GM19395 (cell line): ENCODE data around the gene TBX22.
"Not testable (repeated sequence)": the region's sequence is repeated elsewhere in the genome, so short reads cannot be mapped to it uniquely, and the experiment has no call there.

Experiments used
- ATAC-seq: cut with Tn5 transposase; IDR thresholded peaks from one replicate; pipeline ENCODE4 v1.9.1; 2021; ENCODE audit warnings: mild to moderate bottlenecking, moderate library complexity; ENCODE audit not compliant: unreplicated experiment

Gene TBX22

DNA sequence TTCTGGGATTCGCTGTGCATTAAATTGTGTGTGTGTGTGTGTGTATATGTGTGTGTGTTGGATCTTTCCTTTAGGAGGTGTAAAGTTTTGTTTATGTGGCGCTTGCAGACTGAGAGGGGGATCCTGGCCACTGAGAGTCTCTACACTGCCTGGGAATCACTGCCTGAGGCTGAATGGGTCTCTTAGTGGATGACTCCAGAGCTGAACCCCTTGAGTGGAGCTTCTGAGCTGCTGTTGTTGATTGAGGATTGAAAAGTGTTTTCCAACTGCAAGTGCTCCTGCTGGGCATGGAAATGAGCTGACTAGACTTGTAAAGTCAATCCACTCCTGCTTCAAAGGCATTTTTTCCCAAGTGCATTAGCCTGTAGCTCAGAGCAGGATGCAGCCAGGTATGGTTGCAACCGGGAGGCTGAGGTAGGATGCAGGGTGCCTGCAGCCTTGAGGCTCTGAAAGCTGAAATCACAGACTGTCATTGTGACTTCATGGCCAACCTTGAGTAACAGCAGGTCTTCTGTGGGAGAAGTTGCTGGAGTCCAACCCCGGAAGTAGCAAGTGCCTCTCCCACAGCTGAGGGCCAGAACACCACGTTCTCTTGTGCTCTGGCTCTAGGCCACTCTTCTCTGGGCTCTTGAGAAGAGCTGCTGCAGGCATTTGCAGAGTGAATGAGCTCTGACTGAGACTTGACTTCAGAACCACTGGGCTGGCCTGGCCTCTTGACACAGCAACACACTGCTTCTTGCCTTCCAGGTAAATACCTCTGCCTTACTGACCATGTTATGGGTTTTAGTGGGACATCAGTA, at the start of gene TBX22:
TSS of gene TBX22 (plus strand) at position 613 of the 800 bp plus-strand sequence. CDS start 7,517 bp downstream, outside the sequence.
- no peak for ATAC-seq

GRCh38 chrX:79975605-79976004, 38.9 kb upstream of the TBX22 start:
- ATAC-seq: no peak

DNA sequence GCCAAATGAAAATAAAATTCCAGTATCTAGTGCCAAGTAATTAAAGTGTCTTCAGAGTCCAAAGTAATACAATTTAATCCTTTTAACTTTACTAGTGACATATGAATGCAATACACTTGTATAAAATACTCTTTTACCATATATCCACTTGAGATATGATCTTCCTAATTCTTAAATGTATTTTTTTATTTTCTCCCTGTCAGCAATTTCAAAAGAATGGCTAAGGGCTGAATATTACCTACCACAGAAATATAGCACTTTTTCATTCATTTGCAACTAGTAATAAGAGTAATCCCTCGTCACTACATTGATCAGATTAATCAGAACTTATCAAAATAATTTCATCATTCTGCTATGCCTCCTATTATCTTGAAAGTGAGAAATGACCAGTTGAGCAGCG, 10.1 kb upstream of the TBX22 start:
- ATAC-seq: no peak

- ATAC-seq: no peak
Observed at GRCh38 chrX:80011522-80011921, 3.0 kb upstream of the TBX22 start.

GRCh38 chrX:80016182-80016581, 1.6 kb downstream of the TBX22 start:
- no peak for ATAC-seq

DNA sequence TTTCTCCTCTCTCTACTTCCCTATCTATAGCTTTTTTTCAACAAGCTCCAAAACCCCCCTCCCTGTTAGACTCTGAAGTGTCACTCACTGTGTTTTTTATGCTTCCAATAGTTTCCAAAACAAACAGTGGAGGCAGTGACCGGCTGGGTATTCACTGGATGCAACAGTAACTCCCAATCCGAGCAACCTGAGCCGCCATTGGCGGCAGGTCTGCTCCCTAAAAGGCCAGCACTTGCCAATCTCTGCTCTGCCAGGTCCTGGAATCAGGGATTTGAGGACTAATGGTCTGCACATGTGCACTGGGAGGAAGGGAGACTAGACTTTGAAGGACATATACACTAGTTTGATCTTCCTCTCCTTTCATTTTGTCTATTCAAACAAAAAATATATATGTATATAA, 7.1 kb downstream of the TBX22 start:
- ATAC-seq: no peak

- no peak for ATAC-seq
Observed at GRCh38 chrX:80022363-80023031, 7.9 kb downstream of the TBX22 start.

DNA sequence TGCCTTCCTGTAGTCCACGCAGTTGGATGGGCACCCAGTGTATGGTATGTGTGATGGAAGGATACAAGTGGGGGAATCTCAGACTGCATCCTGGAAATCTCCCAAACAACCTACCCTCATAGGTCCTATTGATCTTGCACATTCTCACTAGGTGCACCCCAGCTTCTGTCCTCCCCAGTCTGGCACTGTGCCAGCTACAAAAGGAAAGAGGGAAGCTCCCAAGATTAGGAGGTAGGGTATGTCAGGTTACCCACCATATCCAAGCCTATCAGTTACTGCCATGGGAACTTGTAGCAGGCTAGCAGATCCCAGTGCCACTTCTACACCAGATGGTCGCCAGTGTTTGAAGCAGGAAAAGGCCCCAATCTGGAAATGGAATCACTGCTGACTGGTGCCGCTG, 11.6 kb downstream of the TBX22 start:
- ATAC-seq: no peak

GRCh38 chrX:80066156-80066555, 51.6 kb downstream of the TBX22 start:
- ATAC-seq: not testable (repeated sequence)

- ATAC-seq: not testable (repeated sequence)
Observed at GRCh38 chrX:80075625-80076024, 61.1 kb downstream of the TBX22 start.
